WI38 (cell line): ENCODE data around the gene RREB1.

Experiments used
- H3K4me3 ChIP-seq: 2 replicates; pipeline ENCODE4 v1.5.1; 2011; ENCODE audit warnings: low read depth, mild to moderate bottlenecking, control low read depth, low read length
- TF ChIP-seq, protein P1 (sequence below): IDR thresholded peaks from 2 replicates; pipeline ENCODE4 v1.5.1; 2012; ENCODE audit warnings: low read depth, mild to moderate bottlenecking, control low read depth, low read length

RREB1 gene

GRCh38 chr6:7100072-7100752 is 7.5 kb upstream of the RREB1 start:
- TF ChIP-seq, protein P1, sequence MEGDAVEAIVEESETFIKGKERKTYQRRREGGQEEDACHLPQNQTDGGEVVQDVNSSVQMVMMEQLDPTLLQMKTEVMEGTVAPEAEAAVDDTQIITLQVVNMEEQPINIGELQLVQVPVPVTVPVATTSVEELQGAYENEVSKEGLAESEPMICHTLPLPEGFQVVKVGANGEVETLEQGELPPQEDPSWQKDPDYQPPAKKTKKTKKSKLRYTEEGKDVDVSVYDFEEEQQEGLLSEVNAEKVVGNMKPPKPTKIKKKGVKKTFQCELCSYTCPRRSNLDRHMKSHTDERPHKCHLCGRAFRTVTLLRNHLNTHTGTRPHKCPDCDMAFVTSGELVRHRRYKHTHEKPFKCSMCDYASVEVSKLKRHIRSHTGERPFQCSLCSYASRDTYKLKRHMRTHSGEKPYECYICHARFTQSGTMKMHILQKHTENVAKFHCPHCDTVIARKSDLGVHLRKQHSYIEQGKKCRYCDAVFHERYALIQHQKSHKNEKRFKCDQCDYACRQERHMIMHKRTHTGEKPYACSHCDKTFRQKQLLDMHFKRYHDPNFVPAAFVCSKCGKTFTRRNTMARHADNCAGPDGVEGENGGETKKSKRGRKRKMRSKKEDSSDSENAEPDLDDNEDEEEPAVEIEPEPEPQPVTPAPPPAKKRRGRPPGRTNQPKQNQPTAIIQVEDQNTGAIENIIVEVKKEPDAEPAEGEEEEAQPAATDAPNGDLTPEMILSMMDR: no peak
- H3K4me3 ChIP-seq: no peak overlapping the region

DNA sequence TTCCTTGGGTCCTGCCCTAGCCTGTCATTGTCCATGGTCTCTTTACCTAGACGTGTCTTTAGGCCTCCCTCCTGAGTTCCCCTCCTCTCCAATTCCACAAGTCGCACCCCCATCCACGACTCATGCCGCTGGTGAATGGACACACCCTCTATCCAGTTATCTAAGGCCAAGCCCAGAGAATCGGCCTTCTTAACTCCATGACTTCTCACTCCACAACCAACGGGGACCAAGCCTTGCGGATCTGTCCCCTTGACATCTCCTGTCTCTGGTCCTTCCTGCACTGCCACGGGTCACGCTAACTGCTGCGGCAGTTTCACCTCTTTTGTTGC is 7.0 kb upstream of the RREB1 start:
- TF ChIP-seq, protein P1: no peak

DNA sequence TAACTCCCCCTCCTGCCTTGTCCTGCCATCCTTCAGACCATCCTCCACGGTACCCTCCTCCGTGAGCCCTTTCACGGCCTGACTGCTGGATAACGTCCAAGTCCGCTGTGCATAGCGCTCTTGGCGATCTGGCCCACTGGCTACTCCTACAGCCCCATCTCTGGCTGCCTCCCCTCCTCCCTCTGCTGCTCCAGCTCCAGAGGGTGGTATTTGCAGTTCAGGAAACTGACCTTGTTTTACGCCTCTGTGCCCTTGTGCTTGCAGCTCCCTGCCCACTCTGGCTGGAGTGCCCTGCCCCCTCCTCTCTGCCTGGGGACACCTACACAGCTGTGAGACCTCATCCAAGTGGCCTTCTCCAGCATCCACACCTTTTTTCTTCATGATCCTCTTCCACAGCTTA is 6.5 kb upstream of the RREB1 start:
- H3K4me3 ChIP-seq: no peak overlapping the region
- TF ChIP-seq, protein P1: no peak

More for the DNA sequence above, 7.0 kb upstream of the RREB1 start:
- no peak overlapping the region for H3K4me3 ChIP-seq

GRCh38 chr6:7104752-7105151 is 3.0 kb upstream of the RREB1 start:
- TF ChIP-seq, protein P1: no peak
- no peak overlapping the region for H3K4me3 ChIP-seq

- H3K4me3 ChIP-seq: 0 out of 2 replicates have a peak overlapping the region, but pooled peaks have one; percentile 93
- TF ChIP-seq, protein P1: no peak
Observed at GRCh38 chr6:7106215-7106751, 1.5 kb upstream of the RREB1 start.

- H3K4me3 ChIP-seq: peak overlapping the region; percentile 93
- TF ChIP-seq, protein P1: 0 out of 2 replicates have a peak, but pooled peaks have one; percentile 13
Observed at GRCh38 chr6:7106752-7107577, 796 bp upstream of the RREB1 start.
